Left lobe of liver (tissue), 2 donors: Measurements from ENCODE around the gene TBC1D22A. TPM values are rescaled to one million over a fixed set of nuclear protein-coding genes. Genes with fewer than 3 reads are reported as not detected.

Experiments used
- ATAC-seq: fragments of 200-7000 bp; cut with Tn5 transposase; one replicate; pipeline ENCODE4 v1.9.1; 2020; ENCODE audit warnings: mild to moderate bottlenecking, moderate library complexity
- DNase-seq: peaks from one replicate; pipeline ENCODE4 v3.0.0-alpha.2; 2020; ENCODE audit warnings: low spot score
- total RNA-seq: library from RNA; stranded (reverse); gene quantifications from one replicate; pipeline ENCODE4 v1.2.1, GENCODE V29; 2021
- donor health status: DM: no; HTN: no; CAD: no; lungs with moderate emphysema.
- donor health status: DM: no; HTN: yes; CAD: no.

TBC1D22A gene
- total RNA-seq, 1 donor from 2014 or later, result 12.4 TPM

GRCh38 chr22:46942799-46943785 lies 180.6 kb downstream of the TBC1D22A start:
- DNase-seq (no peak), ATAC-seq (peak; percentile 63)

DNA sequence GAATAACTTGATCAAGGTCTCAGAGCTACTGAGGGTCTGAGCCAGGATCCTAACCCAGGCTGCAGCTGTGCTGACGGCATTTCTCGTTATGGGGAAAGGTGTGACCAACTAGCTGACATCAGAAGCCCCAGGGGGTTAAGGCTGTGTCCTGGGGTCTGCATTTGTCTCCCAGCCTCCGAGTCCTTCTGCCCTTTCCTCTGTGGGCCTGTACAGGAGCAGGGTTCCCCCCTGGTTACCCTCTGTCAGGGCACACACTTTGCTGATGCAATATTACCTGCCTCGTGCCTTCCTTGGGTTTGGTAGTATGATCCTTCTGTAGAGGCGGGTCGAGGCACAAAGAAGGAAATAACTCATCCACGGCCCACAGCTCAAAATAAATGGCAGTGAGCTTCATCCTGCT lies 183.0 kb downstream of the TBC1D22A start:
- no peak for ATAC-seq
- DNase-seq, result no peak

DNA sequence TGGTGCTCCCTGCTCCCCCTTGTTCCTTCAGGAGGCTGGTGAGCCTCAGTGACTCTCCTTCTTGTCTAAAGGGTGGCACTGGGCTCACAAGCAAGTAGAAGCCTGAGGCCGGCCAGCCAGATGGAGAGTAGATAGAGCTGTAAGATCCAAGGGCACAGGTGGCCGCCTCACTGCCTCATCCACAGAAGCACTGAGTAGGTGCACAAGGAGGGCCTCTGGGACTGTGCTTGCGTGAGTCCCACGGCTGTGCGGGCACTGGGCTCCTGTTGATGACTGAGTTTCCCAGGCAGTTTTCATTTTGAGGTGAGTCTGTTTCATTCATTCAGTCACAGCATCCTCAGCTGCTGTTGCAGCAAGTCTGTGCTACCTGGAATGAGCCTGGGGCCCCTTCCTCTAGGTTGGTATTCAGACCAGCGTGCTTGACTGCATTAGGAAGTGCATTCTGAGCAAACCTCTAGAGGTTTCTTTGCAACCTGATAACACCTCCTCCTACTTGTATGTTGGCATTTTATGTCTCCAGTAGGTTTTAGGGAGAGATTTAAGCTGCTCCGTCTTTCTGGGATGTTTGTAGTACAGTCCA lies 184.0 kb downstream of the TBC1D22A start:
- ATAC-seq (no peak), DNase-seq (no peak)

GRCh38 chr22:46947516-46948257 lies 185.2 kb downstream of the TBC1D22A start:
- DNase-seq (no peak), ATAC-seq (no peak)

DNA sequence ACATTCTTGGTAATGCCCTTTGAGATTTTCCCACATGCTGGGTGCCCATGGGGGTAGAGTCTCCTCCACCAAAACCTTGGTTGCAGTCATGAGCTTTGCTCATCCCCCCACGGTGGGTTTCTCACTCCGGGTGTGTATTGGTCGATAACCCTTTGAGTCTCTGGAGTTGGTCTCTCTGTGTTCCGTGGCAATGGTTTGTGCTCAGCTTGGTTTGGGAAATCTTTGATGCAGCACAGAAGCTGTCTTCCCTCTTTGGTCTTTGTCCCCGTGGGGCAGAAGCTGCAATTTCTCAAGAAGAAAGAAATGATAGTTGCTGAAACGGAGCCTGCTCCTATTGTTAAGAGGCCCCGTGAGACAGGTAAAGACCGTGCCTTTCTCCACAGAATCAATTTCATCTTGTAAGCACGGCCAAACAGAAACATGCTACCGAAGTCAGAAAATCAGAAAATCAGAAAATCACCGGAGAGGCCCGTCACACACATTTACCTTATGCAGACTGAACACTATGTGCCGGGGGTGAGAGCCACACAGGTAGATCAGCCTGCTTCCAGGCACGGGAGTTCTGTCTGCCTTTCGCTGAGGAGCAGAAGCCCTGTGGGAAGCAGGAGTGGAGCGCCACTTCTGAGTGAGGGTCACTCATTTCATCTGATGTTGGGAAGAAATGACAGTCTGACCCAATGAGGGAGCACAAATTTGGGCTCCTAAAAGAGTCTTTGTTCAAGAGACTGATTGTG lies 186.1 kb downstream of the TBC1D22A start:
- DNase-seq, result no peak
- ATAC-seq, result no peak

DNA sequence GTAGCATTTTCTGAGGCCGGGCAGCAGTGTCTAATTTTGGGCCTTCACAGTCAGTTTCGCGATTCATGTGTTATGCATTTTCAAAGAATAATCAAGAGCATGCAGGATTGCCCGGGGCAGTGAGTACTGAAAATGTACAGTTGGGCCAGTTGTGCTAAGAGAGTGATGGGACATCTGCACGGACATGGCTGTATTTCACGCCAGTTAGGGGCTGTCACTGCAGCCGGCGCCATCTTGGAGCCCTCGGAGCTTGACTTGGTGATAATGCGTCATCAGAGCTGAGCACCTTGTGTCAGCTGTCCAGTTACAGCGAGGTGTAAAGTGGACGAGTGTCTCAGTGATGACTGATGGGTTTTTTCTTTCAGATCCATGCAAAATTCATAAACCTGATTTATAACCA lies 188.9 kb downstream of the TBC1D22A start:
- ATAC-seq (no peak), DNase-seq (no peak)

GRCh38 chr22:46951973-46952372 lies 189.5 kb downstream of the TBC1D22A start:
- ATAC-seq (no peak), DNase-seq (no peak)

DNA sequence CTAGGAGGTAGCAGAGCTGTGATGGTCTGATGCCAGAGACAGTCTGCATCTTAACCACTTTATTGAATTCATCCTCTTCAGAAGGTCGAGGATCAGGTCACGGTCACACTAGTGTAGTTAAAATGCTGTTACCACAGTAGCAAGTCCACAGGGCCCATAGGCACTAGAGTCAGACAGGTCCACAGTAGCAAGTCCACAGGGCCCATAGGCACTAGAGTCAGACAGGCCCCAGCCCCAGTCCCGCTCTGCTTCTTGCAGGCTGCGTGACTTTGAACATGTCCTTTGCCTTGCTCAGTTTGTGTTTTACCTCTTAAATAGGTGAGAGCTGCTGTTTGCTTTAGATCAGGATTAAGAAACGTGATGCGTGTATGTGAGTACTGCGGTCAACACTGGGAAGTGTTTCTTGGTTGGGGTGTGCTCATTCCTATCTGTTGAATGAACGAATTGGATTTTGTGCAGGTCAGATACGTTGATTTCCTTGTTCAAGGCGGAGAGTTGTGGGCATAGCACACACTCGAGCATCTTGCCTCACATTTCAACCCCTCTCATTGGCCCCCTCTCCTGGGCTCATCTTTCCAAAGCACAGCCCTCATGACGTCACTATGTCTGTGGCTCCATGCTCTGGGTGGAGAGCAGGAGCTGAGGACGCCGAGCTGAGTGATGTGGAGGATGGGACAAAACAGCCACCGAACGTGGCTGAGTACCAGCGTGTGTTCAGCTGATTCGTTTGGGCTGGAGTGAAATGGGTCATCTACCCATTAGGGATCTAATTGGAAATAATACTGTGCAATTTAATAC lies 191.7 kb downstream of the TBC1D22A start:
- no peak for DNase-seq
- no peak for ATAC-seq

GRCh38 chr22:46954781-46955180 lies 192.3 kb downstream of the TBC1D22A start:
- no peak for ATAC-seq
- no peak for DNase-seq

DNA sequence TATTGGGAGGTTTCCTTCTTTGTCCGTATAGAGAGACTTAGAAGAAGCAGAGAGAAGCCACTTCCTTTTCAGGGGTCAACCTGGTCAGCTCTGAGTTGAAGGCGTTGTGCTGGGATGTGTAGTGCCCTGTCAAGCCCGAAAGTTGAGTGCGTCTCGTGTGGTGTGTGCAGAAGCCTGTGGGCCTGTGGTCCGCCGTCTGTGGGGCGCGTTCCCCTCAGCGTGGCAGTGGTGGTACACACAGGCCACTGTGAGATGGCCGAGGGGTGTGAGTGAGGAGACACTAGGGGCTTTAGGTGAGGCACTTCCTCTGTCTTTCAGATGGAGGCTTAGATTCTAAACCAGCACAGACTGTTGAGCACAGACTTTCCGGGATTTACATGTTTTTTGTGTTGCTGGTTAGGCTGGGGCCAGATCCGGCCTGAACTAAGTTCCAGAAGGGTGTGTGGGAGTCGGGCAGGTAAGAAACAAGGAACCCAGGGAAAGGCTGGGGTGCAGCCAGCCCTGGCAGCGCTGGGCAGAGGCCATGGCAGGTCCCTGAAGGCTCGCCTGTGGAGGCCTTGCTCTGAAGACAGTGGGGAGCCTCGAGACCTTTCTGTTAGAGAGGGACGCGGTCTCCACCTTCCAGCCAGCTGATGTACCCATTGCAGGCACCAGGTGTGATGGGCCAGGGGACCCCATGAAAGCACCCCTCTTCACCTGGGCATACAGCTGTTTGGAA lies 194.2 kb downstream of the TBC1D22A start:
- ATAC-seq, result no peak
- no peak for DNase-seq

DNA sequence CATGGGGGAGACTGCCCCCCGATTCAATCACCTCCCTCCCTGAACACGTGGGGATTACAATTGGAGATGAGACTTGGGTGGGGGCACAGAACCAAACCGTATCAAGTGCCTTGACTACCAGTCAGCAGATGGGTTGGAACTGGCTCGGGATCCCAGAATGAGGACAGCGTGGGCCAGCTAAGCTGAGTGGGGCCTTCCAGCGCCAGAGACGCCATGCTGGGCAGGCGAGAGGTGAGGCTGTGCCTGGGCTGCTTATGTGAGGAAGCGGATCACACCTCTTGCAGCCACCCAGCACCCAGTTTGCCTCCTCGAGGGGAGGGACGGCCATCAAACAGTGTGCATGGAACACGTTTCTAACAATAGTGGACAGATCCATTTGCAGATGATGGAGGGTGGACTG lies 195.1 kb downstream of the TBC1D22A start:
- no peak for ATAC-seq
- no peak for DNase-seq

GRCh38 chr22:46958191-46958590 lies 195.7 kb downstream of the TBC1D22A start:
- DNase-seq, result no peak
- ATAC-seq, result no peak

DNA sequence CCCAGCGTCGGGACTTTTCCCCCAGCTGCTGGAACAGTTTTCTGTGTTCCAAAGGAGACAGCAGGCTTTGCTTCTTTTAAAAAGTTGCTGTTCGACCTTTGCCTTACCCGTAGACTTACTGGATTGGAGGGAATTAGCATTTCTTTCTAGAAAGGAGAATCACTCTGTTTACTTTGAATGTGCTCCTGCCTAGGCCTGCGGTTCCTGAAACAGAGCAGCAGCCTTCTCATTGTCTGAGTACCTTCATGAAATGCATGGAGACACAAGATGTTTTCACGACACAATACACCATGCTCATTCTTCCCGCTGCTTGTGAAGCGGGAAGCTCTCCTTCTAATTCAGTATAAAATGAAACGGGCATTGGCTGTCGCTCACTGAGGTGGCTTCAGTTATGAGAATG lies 196.2 kb downstream of the TBC1D22A start:
- no peak for ATAC-seq

DNA sequence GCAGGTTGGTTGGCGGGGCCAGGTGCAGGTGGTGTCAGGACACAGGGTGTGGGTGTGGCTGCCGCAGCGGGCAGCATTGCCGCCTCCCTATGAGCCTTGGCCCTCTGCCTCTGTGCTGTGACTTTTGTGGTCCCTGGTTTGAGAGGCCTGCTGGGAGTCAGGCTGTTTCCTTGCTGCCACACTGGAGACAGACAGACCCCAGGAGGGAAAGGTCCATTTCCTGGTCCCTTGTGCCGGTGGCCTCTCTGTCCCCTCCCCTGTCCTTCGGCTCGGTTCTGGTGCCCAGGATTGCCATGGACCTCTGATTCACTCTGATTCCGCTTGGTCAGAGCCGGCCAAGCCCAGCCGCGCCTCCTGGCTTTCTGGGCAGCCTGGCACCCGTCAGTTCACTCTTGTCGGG lies 196.9 kb downstream of the TBC1D22A start:
- DNase-seq (peak; percentile 32), ATAC-seq (no peak)

More for the DNA sequence above, 196.2 kb downstream of the TBC1D22A start:
- DNase-seq, result no peak

GRCh38 chr22:46961591-46962295 lies 199.3 kb downstream of the TBC1D22A start:
- ATAC-seq (no peak), DNase-seq (no peak)

DNA sequence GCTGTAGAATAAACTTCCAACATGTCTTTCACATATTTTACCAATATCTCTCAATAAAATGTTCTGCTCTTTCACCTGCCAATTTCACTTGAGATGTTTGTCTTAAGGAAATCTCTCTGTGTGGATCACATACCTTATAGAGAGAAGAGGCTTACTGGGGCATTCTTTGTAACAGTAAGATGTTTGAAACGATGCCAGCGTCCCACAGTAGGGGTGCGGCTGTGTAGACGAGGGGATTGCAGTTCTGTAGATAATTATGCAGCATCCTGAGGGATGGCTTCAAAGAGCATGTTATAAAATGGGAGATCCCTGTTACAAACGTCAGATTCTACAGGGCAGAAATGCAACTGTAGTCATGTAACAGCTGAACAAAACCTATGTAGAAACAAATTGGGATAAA lies 200.0 kb downstream of the TBC1D22A start:
- no peak for ATAC-seq

GRCh38 chr22:46963672-46964545 lies 201.5 kb downstream of the TBC1D22A start:
- ATAC-seq, result no peak
- DNase-seq, result no peak

More for the DNA sequence above, 200.0 kb downstream of the TBC1D22A start:
- DNase-seq, result no peak
